Peyer's patch (tissue), 4 donors: ENCODE data around the gene JAM3. TPM values are rescaled to one million over a fixed set of nuclear protein-coding genes. Genes with fewer than 3 reads are reported as not detected.

ENCODE experiments used
- DNase-seq, 3 donors: peaks; one replicate each; pipeline ENCODE4 v3.0.0-alpha.2; 2017 to 2019
- H3K27ac ChIP-seq, 4 donors: fragments of 200-600 bp; sonication (generic); one replicate each; pipeline ENCODE4 v1.5.1; 2016 to 2019
- H3K27me3 ChIP-seq, 2 donors: fragments of 200-600 bp; sonication (generic); one replicate each; pipeline ENCODE4 v1.5.1; 2019
- H3K36me3 ChIP-seq, 3 donors: fragments of 200-600 bp; sonication (generic); one replicate each; pipeline ENCODE4 v1.5.1; 2016 to 2019
- H3K4me1 ChIP-seq, 4 donors: fragments of 200-600 bp; sonication (generic); one replicate each; pipeline ENCODE4 v1.5.1; 2016 to 2019
- H3K4me3 ChIP-seq, 4 donors: fragments of 200-600 bp; sonication (generic); 1 replicate in 3 of 4; 2 replicates in 1 of 4; pipeline ENCODE4 v1.5.1; 2016 to 2019; ENCODE audit warnings: mild to moderate bottlenecking in 1 of 4
- H3K9me3 ChIP-seq, 4 donors: fragments of 200-600 bp; sonication (generic); one replicate each; pipeline ENCODE4 v1.5.1; 2016 to 2019; ENCODE audit warnings: mild to moderate bottlenecking in 1 of 4
- POLR2A ChIP-seq, 2 donors: fragments of 450-650 bp; IDR thresholded peaks; one replicate each; pipeline ENCODE4 v1.5.1; 2017; ENCODE audit warnings: antibody characterized with exemption in 2 of 2, mild to moderate bottlenecking in 2 of 2, moderate library complexity in 2 of 2
- total RNA-seq, 4 donors: library from RNA; depleted of rRNA; stranded (reverse); fragments of >200 nt; gene quantifications; one replicate each; pipeline ENCODE4 v1.1.0, GENCODE V29; 2016
- TF ChIP-seq, protein P1 (sequence below), 6 experiments: fragments of 450-650 bp in 4 of 6; fragments of 200-600 bp in 2 of 6; sonication (generic) in 1 of 6; IDR thresholded peaks; one replicate each; pipeline ENCODE4 v1.5.1; 2017 to 2019; ENCODE audit warnings: antibody characterized with exemption in 6 of 6, mild to moderate bottlenecking in 3 of 6, moderate library complexity in 1 of 6

JAM3 gene
- total RNA-seq, 4 donors from 2014 or later = 4.6 to 14.0 (median 8.5) TPM

DNA sequence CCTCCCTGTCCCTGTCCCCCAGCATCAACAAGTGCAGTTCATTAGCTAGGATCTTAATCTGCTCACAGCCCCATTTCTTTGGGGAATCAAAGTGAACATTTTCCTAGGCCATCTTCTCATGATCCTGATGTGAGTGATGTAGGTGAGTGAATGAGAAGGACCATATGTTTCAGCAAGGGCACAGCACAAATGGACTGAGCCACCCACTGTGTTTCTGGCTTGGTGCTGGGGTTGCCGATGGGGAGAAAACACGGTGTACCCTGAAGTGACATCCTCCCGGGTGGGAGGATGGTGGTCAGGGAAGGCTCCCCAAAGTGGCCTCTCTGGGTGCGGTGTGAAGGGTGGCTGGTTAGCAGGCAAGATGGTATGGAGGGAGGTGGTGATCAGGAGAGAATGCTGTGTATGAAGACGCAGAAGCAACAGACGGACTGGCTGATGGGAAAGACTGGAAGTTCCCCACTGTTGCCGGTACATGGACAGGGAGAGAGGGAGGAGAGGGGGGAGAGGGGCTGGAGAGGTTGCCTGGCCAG is 72.2 kb downstream of the JAM3 start:
- H3K27me3 ChIP-seq = no peaks in the 10 kb centered on the region
- no peak overlapping the region for H3K4me3 ChIP-seq
- no peaks in the 10 kb centered on the region for H3K36me3 ChIP-seq
- no peak for DNase-seq
- no peak overlapping the region for H3K27ac ChIP-seq
- H3K9me3 ChIP-seq = no peaks in the 10 kb centered on the region
- no peak for TF ChIP-seq POLR2A (IDR thresholded peaks at IDR 0.05)
- TF ChIP-seq, protein P1, sequence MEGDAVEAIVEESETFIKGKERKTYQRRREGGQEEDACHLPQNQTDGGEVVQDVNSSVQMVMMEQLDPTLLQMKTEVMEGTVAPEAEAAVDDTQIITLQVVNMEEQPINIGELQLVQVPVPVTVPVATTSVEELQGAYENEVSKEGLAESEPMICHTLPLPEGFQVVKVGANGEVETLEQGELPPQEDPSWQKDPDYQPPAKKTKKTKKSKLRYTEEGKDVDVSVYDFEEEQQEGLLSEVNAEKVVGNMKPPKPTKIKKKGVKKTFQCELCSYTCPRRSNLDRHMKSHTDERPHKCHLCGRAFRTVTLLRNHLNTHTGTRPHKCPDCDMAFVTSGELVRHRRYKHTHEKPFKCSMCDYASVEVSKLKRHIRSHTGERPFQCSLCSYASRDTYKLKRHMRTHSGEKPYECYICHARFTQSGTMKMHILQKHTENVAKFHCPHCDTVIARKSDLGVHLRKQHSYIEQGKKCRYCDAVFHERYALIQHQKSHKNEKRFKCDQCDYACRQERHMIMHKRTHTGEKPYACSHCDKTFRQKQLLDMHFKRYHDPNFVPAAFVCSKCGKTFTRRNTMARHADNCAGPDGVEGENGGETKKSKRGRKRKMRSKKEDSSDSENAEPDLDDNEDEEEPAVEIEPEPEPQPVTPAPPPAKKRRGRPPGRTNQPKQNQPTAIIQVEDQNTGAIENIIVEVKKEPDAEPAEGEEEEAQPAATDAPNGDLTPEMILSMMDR (IDR thresholded peaks at IDR 0.05) = no peak
- no peaks in the 10 kb centered on the region for H3K4me1 ChIP-seq

DNA sequence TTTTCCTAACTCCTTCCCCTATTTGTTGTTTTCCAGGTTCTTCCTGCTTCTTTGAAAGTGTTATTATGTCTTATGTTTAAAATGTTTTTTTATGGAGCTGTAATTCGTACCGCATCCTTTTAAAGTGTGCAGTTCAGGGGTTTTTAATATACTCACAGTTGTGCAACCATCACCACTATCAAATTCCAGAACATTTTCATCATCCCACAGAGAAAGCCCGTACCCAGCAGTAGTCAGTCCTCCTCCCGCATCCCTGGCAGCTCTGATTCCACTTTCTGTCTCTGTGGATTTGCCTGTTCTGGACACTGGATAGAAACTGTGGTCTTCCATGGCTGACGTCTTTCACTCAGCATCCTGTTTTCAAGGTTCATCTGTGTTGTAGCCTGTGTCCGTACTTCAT is 73.7 kb downstream of the JAM3 start:
- TF ChIP-seq POLR2A (IDR thresholded peaks at IDR 0.05) = no peak
- TF ChIP-seq, protein P1 (IDR thresholded peaks at IDR 0.05) = no peak
- H3K4me1 ChIP-seq = no peaks in the 10 kb centered on the region
- no peaks in the 10 kb centered on the region for H3K27me3 ChIP-seq
- DNase-seq = no peak
- H3K27ac ChIP-seq = no peak overlapping the region
- no peak overlapping the region for H3K4me3 ChIP-seq
- H3K36me3 ChIP-seq = no peaks in the 10 kb centered on the region
- no peaks in the 10 kb centered on the region for H3K9me3 ChIP-seq

DNA sequence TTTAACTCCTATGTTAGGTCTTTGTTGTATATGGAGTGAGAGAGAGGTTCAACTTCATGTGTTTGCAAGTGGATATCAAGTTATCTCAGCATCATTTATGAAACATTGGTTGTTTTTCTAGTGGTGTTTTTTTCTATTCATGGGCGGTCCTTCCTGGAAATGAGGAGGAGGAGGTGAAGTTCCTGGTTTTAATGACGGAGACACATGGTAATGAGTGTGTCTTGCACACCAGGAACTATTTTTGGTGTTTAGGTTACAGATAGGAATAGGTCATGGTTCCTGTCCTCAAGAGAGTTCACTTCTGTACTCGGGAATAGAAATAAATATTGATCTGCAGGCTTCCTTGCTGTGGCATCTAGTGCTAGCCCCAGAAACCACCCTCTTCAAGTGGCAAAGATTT is 74.9 kb downstream of the JAM3 start:
- Histone ChIP-seq H3K27me3 (no peaks in the 10 kb centered on the region), H3K4me1 (no peaks in the 10 kb centered on the region), H3K27ac (no peak overlapping the region), H3K9me3 (no peaks in the 10 kb centered on the region), H3K36me3 (no peaks in the 10 kb centered on the region), H3K4me3 (no peak overlapping the region)
- no peak for DNase-seq
- TF ChIP-seq POLR2A (IDR thresholded peaks at IDR 0.05) = no peak
- TF ChIP-seq, protein P1 (IDR thresholded peaks at IDR 0.05) = no peak

DNA sequence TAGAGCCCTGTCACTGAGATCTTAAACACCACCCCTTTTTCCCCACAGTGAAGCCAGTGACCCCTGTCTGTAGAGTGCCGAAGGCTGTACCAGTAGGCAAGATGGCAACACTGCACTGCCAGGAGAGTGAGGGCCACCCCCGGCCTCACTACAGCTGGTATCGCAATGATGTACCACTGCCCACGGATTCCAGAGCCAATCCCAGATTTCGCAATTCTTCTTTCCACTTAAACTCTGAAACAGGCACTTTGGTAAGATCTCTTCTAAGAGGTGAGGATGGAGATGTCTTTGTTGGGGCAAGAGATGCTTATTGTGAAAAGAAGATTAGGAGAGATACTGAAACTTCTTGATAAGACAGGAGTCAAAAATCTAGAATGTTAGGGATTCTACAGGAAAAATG is 75.9 kb downstream of the JAM3 start:
- no peaks in the 10 kb centered on the region for H3K4me1 ChIP-seq
- TF ChIP-seq, protein P1 (IDR thresholded peaks at IDR 0.05) = no peak
- no peak for TF ChIP-seq POLR2A (IDR thresholded peaks at IDR 0.05)
- no peaks in the 10 kb centered on the region for H3K27me3 ChIP-seq
- no peak overlapping the region for H3K4me3 ChIP-seq
- no peak for DNase-seq
- H3K9me3 ChIP-seq = no peaks in the 10 kb centered on the region
- H3K36me3 ChIP-seq = peaks cover 0 to 7% (median 0%) of the 10 kb centered on the region in 3 donors
- H3K27ac ChIP-seq = no peak overlapping the region

DNA sequence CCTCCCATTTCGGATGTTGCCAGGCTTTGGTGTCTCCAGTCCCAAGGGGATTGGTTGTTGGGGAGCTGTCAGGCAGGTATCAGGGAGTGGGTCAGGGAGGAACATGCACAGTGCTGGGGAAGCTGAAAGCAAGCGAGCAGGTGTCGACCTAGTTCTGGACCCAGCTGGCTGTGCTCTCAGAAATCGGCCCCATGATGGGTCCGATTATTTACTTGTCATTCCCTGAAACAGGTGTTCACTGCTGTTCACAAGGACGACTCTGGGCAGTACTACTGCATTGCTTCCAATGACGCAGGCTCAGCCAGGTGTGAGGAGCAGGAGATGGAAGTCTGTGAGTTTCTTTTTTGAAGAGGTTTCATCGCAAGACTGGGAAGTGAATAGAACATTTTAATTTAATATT is 76.8 kb downstream of the JAM3 start:
- TF ChIP-seq, protein P1 (IDR thresholded peaks at IDR 0.05) = no peak
- TF ChIP-seq POLR2A (IDR thresholded peaks at IDR 0.05) = no peak
- Histone ChIP-seq H3K36me3 (peaks cover 0 to 9% (median 0%) of the 10 kb centered on the region in 3 donors), H3K27ac (no peak overlapping the region), H3K27me3 (no peaks in the 10 kb centered on the region), H3K9me3 (no peaks in the 10 kb centered on the region), H3K4me3 (no peak overlapping the region), H3K4me1 (no peaks in the 10 kb centered on the region)
- no peak for DNase-seq

DNA sequence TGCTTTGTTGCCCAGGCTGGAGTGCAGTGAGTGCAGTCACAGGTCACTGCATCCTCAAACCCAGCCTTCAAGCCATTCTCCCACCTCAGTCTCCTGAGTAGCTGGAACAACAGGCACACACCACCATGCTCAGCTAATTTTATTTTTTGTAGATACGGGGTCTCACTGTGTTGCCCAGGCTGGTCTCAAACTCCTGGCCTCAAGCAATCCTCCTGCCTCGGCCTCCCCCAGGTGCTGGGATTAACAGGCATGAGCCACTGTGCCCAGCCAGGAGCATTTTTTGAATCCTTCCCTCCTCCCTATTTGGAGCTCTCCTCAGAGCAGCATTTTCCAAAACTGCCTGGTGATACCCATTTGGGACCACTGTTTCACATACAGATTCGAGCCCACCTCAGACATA is 77.7 kb downstream of the JAM3 start:
- Histone ChIP-seq H3K27me3 (no peaks in the 10 kb centered on the region), H3K9me3 (no peaks in the 10 kb centered on the region), H3K27ac (no peak overlapping the region), H3K4me3 (no peak overlapping the region), H3K4me1 (no peaks in the 10 kb centered on the region), H3K36me3 (peaks cover 0 to 16% (median 0%) of the 10 kb centered on the region in 3 donors)
- DNase-seq = no peak
- TF ChIP-seq, protein P1 (IDR thresholded peaks at IDR 0.05) = no peak
- no peak for TF ChIP-seq POLR2A (IDR thresholded peaks at IDR 0.05)
